ENCODE measurements around the gene KRTAP4-11.
"Not testable (repeated sequence)": the region's sequence is repeated elsewhere in the genome, so short reads cannot be mapped to it uniquely, and the experiment has no call there.

The KRTAP4-11 gene

GRCh38 chr17:41125064-41125463 lies 6.9 kb upstream of the KRTAP4-11 start:
- in situ Hi-C loops (cut with MboI; ENCODE audit: low sequenced_read_pairs): no loop called here

GRCh38 chr17:41123991-41124371 lies 5.8 kb upstream of the KRTAP4-11 start, which contains the start of gene KRTAP4-12:
Gene KRTAP4-12 (minus strand): TSS chr17:41124182. CDS start chr17:41124122, 60 bp downstream.
- in situ Hi-C loops (cut with MboI; ENCODE audit: low sequenced_read_pairs): not testable (repeated sequence)

GRCh38 chr17:41123292-41123990 lies 5.3 kb upstream of the KRTAP4-11 start:
- in situ Hi-C loops (cut with MboI; ENCODE audit: low sequenced_read_pairs): not testable (repeated sequence)

- in situ Hi-C loops (cut with MboI; ENCODE audit: low sequenced_read_pairs): no loop called here
These were observed 3.6 kb upstream of the KRTAP4-11 start for GRCh38 chr17:41121742-41122141.

- in situ Hi-C loops (cut with MboI; ENCODE audit: low sequenced_read_pairs): not testable (repeated sequence)
These were observed 1.8 kb upstream of the KRTAP4-11 start for GRCh38 chr17:41119696-41120690.

- in situ Hi-C loops (cut with MboI; ENCODE audit: low sequenced_read_pairs): no loop called here
These were observed 548 bp upstream of the KRTAP4-11 start for GRCh38 chr17:41118721-41119120.

- in situ Hi-C loops (cut with MboI; ENCODE audit: low sequenced_read_pairs): no loop called here
These were observed 1.9 kb downstream of the KRTAP4-11 start for GRCh38 chr17:41116297-41116696.

- in situ Hi-C loops (cut with MboI; ENCODE audit: low sequenced_read_pairs): no loop called here
These were observed 6.9 kb downstream of the KRTAP4-11 start for GRCh38 chr17:41111151-41111885.

- in situ Hi-C loops (cut with MboI; ENCODE audit: low sequenced_read_pairs): not testable (repeated sequence)
These were observed 9.3 kb downstream of the KRTAP4-11 start for GRCh38 chr17:41108728-41109386.

GRCh38 chr17:41107941-41108450 lies 10.2 kb downstream of the KRTAP4-11 start:
- in situ Hi-C loops (cut with MboI; ENCODE audit: low sequenced_read_pairs): no loop called here

GRCh38 chr17:41105347-41105746 lies 12.8 kb downstream of the KRTAP4-11 start, which contains the start of gene KRTAP4-9:
Gene KRTAP4-9 (plus strand): TSS chr17:41105389. CDS start chr17:41105389, 0 bp downstream.
- in situ Hi-C loops (cut with MboI; ENCODE audit: low sequenced_read_pairs): not testable (repeated sequence)

- in situ Hi-C loops (cut with MboI; ENCODE audit: low sequenced_read_pairs): not testable (repeated sequence)
These were observed 13.7 kb downstream of the KRTAP4-11 start for GRCh38 chr17:41104386-41105038.

- in situ Hi-C loops (cut with MboI; ENCODE audit: low sequenced_read_pairs): no loop called here
These were observed 14.3 kb downstream of the KRTAP4-11 start for GRCh38 chr17:41103896-41104295.

GRCh38 chr17:41101586-41102259 lies 16.4 kb downstream of the KRTAP4-11 start, which contains the start of gene KRTAP4-16:
Gene KRTAP4-16 (minus strand): TSS chr17:41102209. CDS start chr17:41102209, 0 bp downstream.
- in situ Hi-C loops (cut with MboI; ENCODE audit: low sequenced_read_pairs): no loop called here

- in situ Hi-C loops (cut with MboI; ENCODE audit: low sequenced_read_pairs): not testable (repeated sequence)
These were observed 18.3 kb downstream of the KRTAP4-11 start for GRCh38 chr17:41099682-41100480.

GRCh38 chr17:41098481-41098880 lies 19.7 kb downstream of the KRTAP4-11 start:
- in situ Hi-C loops (cut with MboI; ENCODE audit: low sequenced_read_pairs): no loop called here

GRCh38 chr17:41098042-41098441 lies 20.1 kb downstream of the KRTAP4-11 start, which contains the start of gene KRTAP4-8:
Gene KRTAP4-8 (minus strand): TSS chr17:41098142. CDS start chr17:41098084, 58 bp downstream.
- in situ Hi-C loops (cut with MboI; ENCODE audit: low sequenced_read_pairs): no loop called here

- in situ Hi-C loops (cut with MboI; ENCODE audit: low sequenced_read_pairs): no loop called here
These were observed 22.1 kb downstream of the KRTAP4-11 start for GRCh38 chr17:41096055-41096454.
